ENCODE measurements around the gene NAV2. TPM values are rescaled to one million over a fixed set of nuclear protein-coding genes. Genes with fewer than 3 reads are reported as not detected.

NAV2 gene
- total and polyA plus RNA-seq, 4 donors, result 5.0 to 250 (median 51.4) TPM

DNA sequence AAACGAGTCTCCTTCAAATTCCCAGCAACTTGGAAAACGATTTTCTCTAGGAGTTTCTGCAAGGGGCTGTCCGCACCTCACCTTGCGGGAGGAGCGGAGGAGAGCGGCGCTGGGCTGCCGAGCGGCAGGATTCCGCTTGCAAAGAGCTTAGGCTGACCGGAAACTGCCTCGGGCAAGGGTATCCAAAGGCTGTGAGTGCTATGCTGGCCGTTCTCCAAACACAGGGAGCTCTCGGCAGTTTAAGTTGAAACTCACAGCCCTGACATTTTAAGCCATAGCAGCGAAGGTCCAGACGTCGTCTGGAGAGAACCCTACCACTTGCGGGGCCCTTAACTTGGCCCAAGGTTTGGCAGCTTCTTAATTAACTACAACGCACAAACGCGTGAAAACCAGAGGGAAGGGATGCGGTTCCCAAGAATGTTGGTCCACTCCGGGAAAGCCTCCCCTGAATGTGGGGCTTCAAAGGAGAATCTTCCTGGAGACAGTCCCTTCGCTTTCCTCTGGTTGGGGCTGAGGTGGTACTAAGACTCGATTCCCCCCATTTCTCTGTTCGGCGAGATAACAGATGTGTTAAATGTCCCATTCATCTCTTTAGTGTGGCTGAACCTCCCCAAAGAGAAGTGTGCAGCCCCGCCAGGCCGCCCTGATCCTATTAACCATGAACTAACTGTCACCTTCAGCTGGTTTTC lies 448.7 kb downstream of the NAV2 start:
- intact Hi-C loops (cut with DNase I), result no loop called here
- WGBS, 2 donors, result 6 to 8% methylated on average over 29 of the region's 29 CpGs
- Histone ChIP-seq H3K4me3 (ENCODE audit: low read length in 2 of 2) (no peak overlapping the region), H3K9me3 (ENCODE audit: control insufficient read depth, low read length) (no peaks in the 10 kb centered on the region), H3K4me1 (ENCODE audit: control insufficient read depth in 1 of 2, insufficient read depth in 2 of 2, low read length in 2 of 2) (no peaks in the 10 kb centered on the region), H3K27me3 (ENCODE audit: control insufficient read depth in 1 of 2, insufficient read depth in 2 of 2, low read length in 1 of 2) (no peaks in the 10 kb centered on the region), H3K36me3 (ENCODE audit: control insufficient read depth in 1 of 2, insufficient read depth in 2 of 2, low read length in 1 of 2) (no peaks in the 10 kb centered on the region), H3K27ac (ENCODE audit: low read depth in 1 of 2, low read length in 2 of 2) (no peak overlapping the region)
- ATAC-seq (ENCODE audit: low FRiP score) (no peak), DNase-seq (no peak)

DNA sequence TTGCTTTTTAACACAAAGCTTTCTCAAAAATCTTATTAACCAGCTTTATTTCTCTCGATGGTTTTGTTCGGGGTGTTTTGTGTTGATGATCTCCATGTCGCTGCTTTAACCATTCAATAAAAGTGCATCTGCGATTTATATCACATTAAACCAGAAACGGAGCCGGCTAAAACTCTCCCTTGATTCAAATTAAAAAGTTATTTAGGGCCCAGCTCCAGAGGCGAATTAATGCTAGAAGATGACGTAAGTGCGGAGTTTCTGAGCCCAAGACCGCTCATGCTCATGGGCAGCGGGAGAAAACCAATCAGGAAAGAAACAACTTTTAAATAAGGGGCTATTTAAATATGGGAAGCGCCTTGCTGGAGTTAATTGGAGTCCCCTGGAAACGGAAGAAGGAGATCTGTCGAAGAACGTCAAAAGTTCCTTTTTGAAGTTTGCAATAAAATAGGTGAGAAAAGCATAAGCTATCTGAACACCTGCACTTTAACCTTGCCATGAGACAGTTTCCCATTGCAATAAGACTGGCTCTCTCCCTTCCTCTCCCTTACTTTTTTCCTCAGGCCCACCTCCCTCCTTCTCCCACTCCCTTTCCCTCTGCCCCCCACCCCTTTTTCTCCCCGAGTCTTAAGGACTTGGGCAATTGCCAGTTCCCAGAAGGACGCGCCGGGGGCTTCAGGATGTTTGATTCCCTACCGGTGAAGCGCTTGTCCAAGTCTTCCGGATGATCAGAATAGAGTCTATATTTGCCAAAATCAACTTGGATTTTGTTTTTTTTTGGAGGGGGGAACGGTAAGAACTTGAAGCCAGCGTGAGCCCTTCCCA lies 449.5 kb downstream of the NAV2 start:
- H3K36me3 ChIP-seq (ENCODE audit: control insufficient read depth in 1 of 2, insufficient read depth in 2 of 2, low read length in 1 of 2), result no peaks in the 10 kb centered on the region
- no peaks in the 10 kb centered on the region for H3K9me3 ChIP-seq (ENCODE audit: control insufficient read depth, low read length)
- H3K4me3 ChIP-seq (ENCODE audit: low read length in 2 of 2), result no peak overlapping the region
- H3K27me3 ChIP-seq (ENCODE audit: control insufficient read depth in 1 of 2, insufficient read depth in 2 of 2, low read length in 1 of 2), result no peaks in the 10 kb centered on the region
- 9 to 11% methylated on average over 24 of the region's 24 CpGs for WGBS, 2 donors
- ATAC-seq (ENCODE audit: low FRiP score), result no peak
- H3K27ac ChIP-seq (ENCODE audit: low read depth in 1 of 2, low read length in 2 of 2), result no peak overlapping the region
- no peaks in the 10 kb centered on the region for H3K4me1 ChIP-seq (ENCODE audit: control insufficient read depth in 1 of 2, insufficient read depth in 2 of 2, low read length in 2 of 2)
- intact Hi-C loops (cut with DNase I), result no loop called here
- DNase-seq, result no peak

DNA sequence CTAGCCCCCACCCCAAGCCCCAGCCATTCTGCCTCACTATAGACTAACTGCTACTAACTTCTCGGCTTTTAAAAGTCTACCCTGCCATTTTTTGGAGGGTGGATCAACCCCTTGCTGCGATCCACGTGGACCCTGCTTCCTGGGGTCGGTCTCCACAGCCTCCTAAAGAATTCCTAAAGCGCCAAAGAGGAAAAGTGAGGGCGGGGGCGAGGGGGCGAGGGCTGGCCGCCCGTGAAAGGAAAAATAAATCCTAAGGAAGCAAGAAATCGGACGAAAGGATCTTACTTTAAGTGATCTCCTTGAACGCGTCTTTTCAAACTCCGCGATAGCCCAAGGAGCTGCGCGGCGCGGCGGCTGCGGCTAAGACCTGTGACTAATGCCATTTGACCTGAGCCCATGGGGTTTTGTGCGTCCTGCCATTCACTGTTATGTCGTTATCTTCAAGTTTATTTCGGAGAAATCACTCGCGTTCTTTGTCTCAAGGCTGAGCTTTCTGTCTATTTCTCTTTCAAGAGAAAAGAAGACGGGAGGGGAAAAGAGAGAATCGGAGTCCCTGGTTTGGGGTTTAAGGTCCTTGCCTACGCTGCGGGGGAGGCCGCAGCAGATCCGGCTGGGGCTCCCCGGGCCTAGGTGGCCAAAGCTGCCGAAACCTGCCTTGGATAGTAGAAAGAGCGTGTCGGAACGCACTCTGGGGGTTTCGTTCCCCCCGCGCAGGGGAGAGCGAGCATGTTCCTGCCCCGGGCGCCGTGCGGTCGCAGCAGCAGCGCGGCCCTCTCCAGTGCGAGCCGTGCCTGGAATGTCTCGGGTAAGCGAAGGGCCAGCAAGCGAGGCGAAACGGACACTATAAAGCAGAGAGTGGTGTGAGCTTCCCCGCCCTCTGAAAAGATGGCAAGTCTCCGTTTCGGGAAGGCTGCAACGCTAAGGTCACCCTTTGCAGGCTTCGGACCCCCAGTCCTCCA lies 450.5 kb downstream of the NAV2 start:
- peaks cover 0 to 2% of the 10 kb centered on the region in 2 donors for H3K27me3 ChIP-seq (ENCODE audit: control insufficient read depth in 1 of 2, insufficient read depth in 2 of 2, low read length in 1 of 2)
- DNase-seq, result peak in 1 of 2 donors; percentile 78

DNA sequence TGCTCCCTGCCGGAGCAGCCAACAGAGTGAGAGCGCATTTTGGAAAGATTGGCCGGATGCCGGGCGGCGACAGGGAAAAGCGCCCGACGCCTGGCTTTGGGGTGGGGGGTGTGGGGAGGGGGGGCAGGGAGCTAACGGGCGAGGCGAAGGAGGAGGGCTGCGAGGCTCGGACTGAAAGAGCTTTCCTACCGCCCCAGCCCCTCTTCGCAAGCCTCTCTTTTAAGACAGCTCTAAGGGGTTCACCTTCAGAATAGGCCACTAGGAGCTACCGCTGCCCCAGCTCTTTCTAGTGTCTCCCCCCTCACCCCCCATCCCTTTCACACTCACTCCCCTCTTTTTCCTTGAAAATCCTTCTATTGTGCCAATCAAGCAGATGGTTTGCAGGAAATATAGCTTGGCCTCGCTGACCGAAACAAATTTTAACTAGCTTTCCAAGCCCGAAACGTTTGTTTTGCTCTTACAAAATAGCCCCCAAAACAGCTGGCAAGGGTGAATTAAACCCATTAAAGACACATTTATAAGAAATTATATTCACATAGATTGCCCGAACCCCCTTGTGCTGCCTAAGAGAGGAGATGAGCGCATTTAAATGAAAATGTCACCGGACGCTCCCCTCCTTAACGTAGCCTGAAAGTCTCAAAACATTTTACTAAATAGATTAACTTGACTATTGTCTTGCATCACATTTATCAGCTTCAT lies 451.3 kb downstream of the NAV2 start:
- Histone ChIP-seq H3K27ac (ENCODE audit: low read depth in 1 of 2, low read length in 2 of 2) (no peak overlapping the region), H3K36me3 (ENCODE audit: control insufficient read depth in 1 of 2, insufficient read depth in 2 of 2, low read length in 1 of 2) (no peaks in the 10 kb centered on the region), H3K9me3 (ENCODE audit: control insufficient read depth, low read length) (peaks cover 4% of the 10 kb centered on the region), H3K27me3 (ENCODE audit: control insufficient read depth in 1 of 2, insufficient read depth in 2 of 2, low read length in 1 of 2) (peaks cover 0 to 5% of the 10 kb centered on the region in 2 donors), H3K4me3 (ENCODE audit: low read length in 2 of 2) (peak overlapping the region in 1 of 2 donors; percentile 15), H3K4me1 (ENCODE audit: control insufficient read depth in 1 of 2, insufficient read depth in 2 of 2, low read length in 2 of 2) (no peaks in the 10 kb centered on the region)
- no peak for DNase-seq
- ATAC-seq (ENCODE audit: low FRiP score), result no peak
- 14 to 15% methylated on average over 20 to 26 of the region's 26 CpGs for WGBS, 2 donors
- intact Hi-C loops (cut with DNase I), result no loop called here

More for the DNA sequence above, 450.5 kb downstream of the NAV2 start:
- no peak for ATAC-seq (ENCODE audit: low FRiP score)
- no peaks in the 10 kb centered on the region for H3K4me1 ChIP-seq (ENCODE audit: control insufficient read depth in 1 of 2, insufficient read depth in 2 of 2, low read length in 2 of 2)
- 3% methylated on average over 61 of the region's 61 CpGs for WGBS, 2 donors
- H3K9me3 ChIP-seq (ENCODE audit: control insufficient read depth, low read length), result peaks cover 4% of the 10 kb centered on the region
- no peak overlapping the region for H3K27ac ChIP-seq (ENCODE audit: low read depth in 1 of 2, low read length in 2 of 2)
- no peaks in the 10 kb centered on the region for H3K36me3 ChIP-seq (ENCODE audit: control insufficient read depth in 1 of 2, insufficient read depth in 2 of 2, low read length in 1 of 2)
- intact Hi-C loops (cut with DNase I), result no loop called here
- H3K4me3 ChIP-seq (ENCODE audit: low read length in 2 of 2), result peak overlapping the region in 1 of 2 donors; percentile 15

Small RNA genes within 50 kb of the gene (microRNA-seq; reads per million reads assigned to microRNA genes)
- 0 to 0.99 reads per million in 2 donors for gene MIR4694
